ENCODE measurements around the gene DLG1. TPM values are rescaled to one million over a fixed set of nuclear protein-coding genes. Genes with fewer than 3 reads are reported as not detected.

Gene DLG1
- total and polyA plus RNA-seq, 4 donors = 12.7 to 51.2 (median 22.3) TPM

- no peak overlapping the region for H3K27ac ChIP-seq (ENCODE audit: low read depth in 1 of 2, low read length in 2 of 2)
- no peak overlapping the region for H3K9ac ChIP-seq (ENCODE audit: low read depth in 1 of 2, low read length in 2 of 2)
- H3K36me3 ChIP-seq (ENCODE audit: control insufficient read depth in 4 of 4, insufficient read depth in 3 of 4, low read depth in 1 of 4, low read length in 3 of 4) = no peaks in the 10 kb centered on the region
- H3K4me1 ChIP-seq (ENCODE audit: control insufficient read depth in 4 of 4, insufficient read depth in 4 of 4, low read length in 3 of 4) = no peaks in the 10 kb centered on the region
- no peaks in the 10 kb centered on the region for H3K9me3 ChIP-seq (ENCODE audit: control insufficient read depth in 4 of 4, low read length in 3 of 4)
- H3K27me3 ChIP-seq (ENCODE audit: control insufficient read depth in 4 of 4, insufficient read depth in 4 of 4, low read length in 3 of 4) = no peaks in the 10 kb centered on the region
- no peak overlapping the region for H3K4me3 ChIP-seq (ENCODE audit: low read depth in 1 of 3, low read length in 3 of 3)
- 96% methylated on average over 6 of the region's 6 CpGs for WGBS
- TF ChIP-seq FOXA2 (IDR thresholded peaks at IDR 0.05) (no peak), RXRA (IDR thresholded peaks at IDR 0.05) (no peak), TAF1 (conservative IDR thresholded peaks at IDR 0.05) (no peak), HNF4A (conservative IDR thresholded peaks at IDR 0.05) (no peak), SP1 (IDR thresholded peaks at IDR 0.05) (no peak), EGR1 (IDR thresholded peaks at IDR 0.05; ENCODE audit: low read depth in 2 of 2) (no peak), NR2F2 (IDR thresholded peaks at IDR 0.05) (no peak), JUND (IDR thresholded peaks at IDR 0.05) (no peak), GABPA (IDR thresholded peaks at IDR 0.05 in 1 of 2, conservative IDR thresholded peaks at IDR 0.05 in 1 of 2) (no peak), HNF4G (IDR thresholded peaks at IDR 0.05) (no peak), YY1 (IDR thresholded peaks at IDR 0.05) (no peak)
- TF ChIP-seq, protein P1, sequence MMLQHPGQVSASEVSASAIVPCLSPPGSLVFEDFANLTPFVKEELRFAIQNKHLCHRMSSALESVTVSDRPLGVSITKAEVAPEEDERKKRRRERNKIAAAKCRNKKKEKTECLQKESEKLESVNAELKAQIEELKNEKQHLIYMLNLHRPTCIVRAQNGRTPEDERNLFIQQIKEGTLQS (IDR thresholded peaks at IDR 0.05) = no peak
- TF ChIP-seq, protein P2, sequence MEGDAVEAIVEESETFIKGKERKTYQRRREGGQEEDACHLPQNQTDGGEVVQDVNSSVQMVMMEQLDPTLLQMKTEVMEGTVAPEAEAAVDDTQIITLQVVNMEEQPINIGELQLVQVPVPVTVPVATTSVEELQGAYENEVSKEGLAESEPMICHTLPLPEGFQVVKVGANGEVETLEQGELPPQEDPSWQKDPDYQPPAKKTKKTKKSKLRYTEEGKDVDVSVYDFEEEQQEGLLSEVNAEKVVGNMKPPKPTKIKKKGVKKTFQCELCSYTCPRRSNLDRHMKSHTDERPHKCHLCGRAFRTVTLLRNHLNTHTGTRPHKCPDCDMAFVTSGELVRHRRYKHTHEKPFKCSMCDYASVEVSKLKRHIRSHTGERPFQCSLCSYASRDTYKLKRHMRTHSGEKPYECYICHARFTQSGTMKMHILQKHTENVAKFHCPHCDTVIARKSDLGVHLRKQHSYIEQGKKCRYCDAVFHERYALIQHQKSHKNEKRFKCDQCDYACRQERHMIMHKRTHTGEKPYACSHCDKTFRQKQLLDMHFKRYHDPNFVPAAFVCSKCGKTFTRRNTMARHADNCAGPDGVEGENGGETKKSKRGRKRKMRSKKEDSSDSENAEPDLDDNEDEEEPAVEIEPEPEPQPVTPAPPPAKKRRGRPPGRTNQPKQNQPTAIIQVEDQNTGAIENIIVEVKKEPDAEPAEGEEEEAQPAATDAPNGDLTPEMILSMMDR (IDR thresholded peaks at IDR 0.05; ENCODE audit: low read depth, low read length, missing input control) = no peak
- TF ChIP-seq, protein P3, sequence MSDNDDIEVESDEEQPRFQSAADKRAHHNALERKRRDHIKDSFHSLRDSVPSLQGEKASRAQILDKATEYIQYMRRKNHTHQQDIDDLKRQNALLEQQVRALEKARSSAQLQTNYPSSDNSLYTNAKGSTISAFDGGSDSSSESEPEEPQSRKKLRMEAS (IDR thresholded peaks at IDR 0.05) = no peak
- TF ChIP-seq, protein P4, sequence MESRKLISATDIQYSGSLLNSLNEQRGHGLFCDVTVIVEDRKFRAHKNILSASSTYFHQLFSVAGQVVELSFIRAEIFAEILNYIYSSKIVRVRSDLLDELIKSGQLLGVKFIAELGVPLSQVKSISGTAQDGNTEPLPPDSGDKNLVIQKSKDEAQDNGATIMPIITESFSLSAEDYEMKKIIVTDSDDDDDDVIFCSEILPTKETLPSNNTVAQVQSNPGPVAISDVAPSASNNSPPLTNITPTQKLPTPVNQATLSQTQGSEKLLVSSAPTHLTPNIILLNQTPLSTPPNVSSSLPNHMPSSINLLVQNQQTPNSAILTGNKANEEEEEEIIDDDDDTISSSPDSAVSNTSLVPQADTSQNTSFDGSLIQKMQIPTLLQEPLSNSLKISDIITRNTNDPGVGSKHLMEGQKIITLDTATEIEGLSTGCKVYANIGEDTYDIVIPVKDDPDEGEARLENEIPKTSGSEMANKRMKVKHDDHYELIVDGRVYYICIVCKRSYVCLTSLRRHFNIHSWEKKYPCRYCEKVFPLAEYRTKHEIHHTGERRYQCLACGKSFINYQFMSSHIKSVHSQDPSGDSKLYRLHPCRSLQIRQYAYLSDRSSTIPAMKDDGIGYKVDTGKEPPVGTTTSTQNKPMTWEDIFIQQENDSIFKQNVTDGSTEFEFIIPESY (IDR thresholded peaks at IDR 0.05) = no peak
- TF ChIP-seq, protein P5, sequence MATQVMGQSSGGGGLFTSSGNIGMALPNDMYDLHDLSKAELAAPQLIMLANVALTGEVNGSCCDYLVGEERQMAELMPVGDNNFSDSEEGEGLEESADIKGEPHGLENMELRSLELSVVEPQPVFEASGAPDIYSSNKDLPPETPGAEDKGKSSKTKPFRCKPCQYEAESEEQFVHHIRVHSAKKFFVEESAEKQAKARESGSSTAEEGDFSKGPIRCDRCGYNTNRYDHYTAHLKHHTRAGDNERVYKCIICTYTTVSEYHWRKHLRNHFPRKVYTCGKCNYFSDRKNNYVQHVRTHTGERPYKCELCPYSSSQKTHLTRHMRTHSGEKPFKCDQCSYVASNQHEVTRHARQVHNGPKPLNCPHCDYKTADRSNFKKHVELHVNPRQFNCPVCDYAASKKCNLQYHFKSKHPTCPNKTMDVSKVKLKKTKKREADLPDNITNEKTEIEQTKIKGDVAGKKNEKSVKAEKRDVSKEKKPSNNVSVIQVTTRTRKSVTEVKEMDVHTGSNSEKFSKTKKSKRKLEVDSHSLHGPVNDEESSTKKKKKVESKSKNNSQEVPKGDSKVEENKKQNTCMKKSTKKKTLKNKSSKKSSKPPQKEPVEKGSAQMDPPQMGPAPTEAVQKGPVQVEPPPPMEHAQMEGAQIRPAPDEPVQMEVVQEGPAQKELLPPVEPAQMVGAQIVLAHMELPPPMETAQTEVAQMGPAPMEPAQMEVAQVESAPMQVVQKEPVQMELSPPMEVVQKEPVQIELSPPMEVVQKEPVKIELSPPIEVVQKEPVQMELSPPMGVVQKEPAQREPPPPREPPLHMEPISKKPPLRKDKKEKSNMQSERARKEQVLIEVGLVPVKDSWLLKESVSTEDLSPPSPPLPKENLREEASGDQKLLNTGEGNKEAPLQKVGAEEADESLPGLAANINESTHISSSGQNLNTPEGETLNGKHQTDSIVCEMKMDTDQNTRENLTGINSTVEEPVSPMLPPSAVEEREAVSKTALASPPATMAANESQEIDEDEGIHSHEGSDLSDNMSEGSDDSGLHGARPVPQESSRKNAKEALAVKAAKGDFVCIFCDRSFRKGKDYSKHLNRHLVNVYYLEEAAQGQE (IDR thresholded peaks at IDR 0.05) = no peak
- DNase-seq (ENCODE audit: low spot score) = no peak
Observed at GRCh38 chr3:197348014-197348413, 49.6 kb upstream of the DLG1 start.

DNA sequence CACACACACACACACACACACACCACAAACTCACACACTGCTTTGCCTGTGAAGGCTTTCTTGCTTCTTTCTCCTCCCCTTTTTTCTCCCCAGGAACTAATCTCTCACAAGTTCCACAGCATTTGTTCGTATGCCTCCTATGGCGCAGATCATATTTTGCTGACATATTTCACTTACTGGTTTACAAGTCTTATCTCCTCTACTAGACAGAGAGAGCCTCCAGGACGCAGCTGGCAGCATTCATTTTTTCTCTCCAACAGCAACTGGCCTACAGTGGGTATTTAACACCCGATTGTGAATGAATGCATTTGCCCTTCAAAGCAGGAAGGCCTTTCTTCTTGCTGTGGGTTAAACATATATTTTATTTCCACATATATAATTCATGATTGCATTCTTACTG, 47.0 kb upstream of the DLG1 start:
- Histone ChIP-seq H3K4me3 (ENCODE audit: low read depth in 1 of 3, low read length in 3 of 3) (no peak overlapping the region), H3K4me1 (ENCODE audit: control insufficient read depth in 4 of 4, insufficient read depth in 4 of 4, low read length in 3 of 4) (no peaks in the 10 kb centered on the region), H3K9me3 (ENCODE audit: control insufficient read depth in 4 of 4, low read length in 3 of 4) (no peaks in the 10 kb centered on the region), H3K27ac (ENCODE audit: low read depth in 1 of 2, low read length in 2 of 2) (no peak overlapping the region), H3K27me3 (ENCODE audit: control insufficient read depth in 4 of 4, insufficient read depth in 4 of 4, low read length in 3 of 4) (no peaks in the 10 kb centered on the region), H3K36me3 (ENCODE audit: control insufficient read depth in 4 of 4, insufficient read depth in 3 of 4, low read depth in 1 of 4, low read length in 3 of 4) (no peaks in the 10 kb centered on the region), H3K9ac (ENCODE audit: low read depth in 1 of 2, low read length in 2 of 2) (no peak overlapping the region)
- DNase-seq (ENCODE audit: low spot score) = no peak
- TF ChIP-seq, protein P3 (IDR thresholded peaks at IDR 0.05) = no peak
- TF ChIP-seq, protein P1 (IDR thresholded peaks at IDR 0.05) = no peak
- TF ChIP-seq YY1 (IDR thresholded peaks at IDR 0.05) = no peak
- 88% methylated on average over 4 of the region's 4 CpGs for WGBS

Data from liver (tissue), 9 donors.